HuH-7.5 (cell line): ENCODE measurements around the gene RND1.

Experiments used
- DNase-seq: peaks from one replicate; pipeline ENCODE4 v3.0.0; 2011; ENCODE audit warnings: low spot score

The RND1 gene

GRCh38 chr12:48807981-48808380 is 57.7 kb downstream of the RND1 start:
- no peak for DNase-seq
